Panc1 (cell line): Measurements from ENCODE around the gene SH3RF2. TPM values are rescaled to one million over a fixed set of nuclear protein-coding genes. Genes with fewer than 3 reads are reported as not detected.

ENCODE experiments used
- ATAC-seq: fragments of 200-7000 bp; cut with Tn5 transposase; 2 replicates; pipeline ENCODE4 v1.9.1; 2020; ENCODE audit warnings: mild to moderate bottlenecking, moderate library complexity
- BruUV-seq: library from RNA; stranded (reverse); fragments of 400-500 nt; replicated peaks from 2 replicates; lab custom pipeline; 2021; lab: Mats Ljungman, UMichigan
- CTCF ChIA-PET: fragments of 300-600 bp; sonication (Branson Sonifier 250); formaldehyde crosslinking; loops from one replicate; lab custom pipeline; 2022; ENCODE audit warnings: antibody characterized with exemption; lab: Charles Lee
- POLR2A ChIA-PET: fragments of 300-600 bp; sonication (Branson Sonifier 250); formaldehyde crosslinking; loops from one replicate; lab custom pipeline; 2022; ENCODE audit warnings: antibody characterized with exemption; lab: Charles Lee
- DNase-seq: peaks from one replicate; pipeline ENCODE4 v3.0.0-alpha.2; 2010; ENCODE audit warnings: low read depth, low spot score
- H3K27ac ChIP-seq: 2 replicates; pipeline ENCODE4 v1.5.1; 2011; ENCODE audit warnings: mild to moderate bottlenecking, low read length, inconsistent platforms
- H3K27me3 ChIP-seq: fragments of 200-500 bp; sonication (Bioruptor generic); 2 replicates; pipeline ENCODE4 v1.6.0; 2014; ENCODE audit warnings: low read length, inconsistent platforms; ENCODE audit not compliant: control insufficient read depth, insufficient read depth
- H3K36me3 ChIP-seq: fragments of 200-500 bp; sonication (Bioruptor generic); 2 replicates; pipeline ENCODE4 v1.5.1; 2014; ENCODE audit warnings: inconsistent platforms, mild to moderate bottlenecking, low read length, moderate library complexity; ENCODE audit not compliant: control insufficient read depth, insufficient read depth
- H3K4me1 ChIP-seq: 2 replicates; pipeline ENCODE4 v1.5.1; 2011; ENCODE audit warnings: inconsistent platforms, mild to moderate bottlenecking, low read length, moderate library complexity; ENCODE audit not compliant: control insufficient read depth, insufficient read depth
- H3K4me3 ChIP-seq, 2 experiments: 2 replicates each; pipeline ENCODE4 v1.5.1; 2011 to 2012; ENCODE audit warnings: low read depth in 2 of 2, low read length in 2 of 2, mild to moderate bottlenecking in 2 of 2, inconsistent platforms in 1 of 2, moderate library complexity in 1 of 2
- H3K9me3 ChIP-seq: fragments of 200-500 bp; sonication (Bioruptor generic); 2 replicates; pipeline ENCODE4 v1.5.1; 2014; ENCODE audit warnings: low read depth, mild to moderate bottlenecking, inconsistent platforms, low read length, moderate library complexity; ENCODE audit not compliant: control insufficient read depth, insufficient read depth
- CTCF ChIP-seq: fragments of 450-650 bp; IDR thresholded peaks from 2 replicates; pipeline ENCODE4 v1.5.1; 2017; ENCODE audit warnings: mild to moderate bottlenecking
- POLR2AphosphoS5 ChIP-seq: IDR thresholded peaks from 2 replicates; pipeline ENCODE4 v1.6.1; 2012; ENCODE audit warnings: mild to moderate bottlenecking, low read depth, low read length, moderate library complexity
- SIN3A ChIP-seq: IDR thresholded peaks from 2 replicates; pipeline ENCODE4 v1.6.1; 2012; ENCODE audit warnings: low read depth, mild to moderate bottlenecking, low read length, moderate library complexity, borderline replicate concordance; ENCODE audit not compliant: insufficient read depth
- TCF7L2 ChIP-seq: IDR thresholded peaks from 2 replicates; pipeline ENCODE4 v1.6.1; 2011; ENCODE audit warnings: mild to moderate bottlenecking, low read depth, low read length, inconsistent platforms
- in situ Hi-C: cut with HindIII; loops from 2 replicates; pipeline ENCODE4 v1.10.0; 2016; ENCODE audit warnings: low sequenced_read_pairs, low pct_unique_long_range_greater_than_20kb
- intact Hi-C: fragments of 100-400 bp; cut with micrococcal nuclease; formaldehyde crosslinking; loops from one replicate; pipeline ENCODE4 v1.10.0; 2022; ENCODE audit not compliant: unreplicated experiment
- total RNA-seq: library from RNA; stranded (reverse); gene quantifications from one replicate; pipeline ENCODE4 v1.2.1, GENCODE V29; 2021; ENCODE audit not compliant: unreplicated experiment
- TF ChIP-seq, protein P1 (sequence below), 2 experiments: IDR thresholded peaks; 2 replicates each; pipeline ENCODE4 v1.6.1; 2011 to 2012; ENCODE audit warnings: low read depth in 2 of 2, control low read depth in 1 of 2, low read length in 1 of 2, mild to moderate bottlenecking in 1 of 2, moderate library complexity in 1 of 2; ENCODE audit not compliant: insufficient read depth in 1 of 2

The SH3RF2 gene
- total RNA-seq, 1 experiment from 2014 or later = 23.1 TPM

- ATAC-seq (no peak), DNase-seq (no peak)
- intact Hi-C loops (no loop called here), in situ Hi-C loops (no loop called here)
- TF ChIP-seq CTCF = no peak
- TF ChIP-seq, protein P1, sequence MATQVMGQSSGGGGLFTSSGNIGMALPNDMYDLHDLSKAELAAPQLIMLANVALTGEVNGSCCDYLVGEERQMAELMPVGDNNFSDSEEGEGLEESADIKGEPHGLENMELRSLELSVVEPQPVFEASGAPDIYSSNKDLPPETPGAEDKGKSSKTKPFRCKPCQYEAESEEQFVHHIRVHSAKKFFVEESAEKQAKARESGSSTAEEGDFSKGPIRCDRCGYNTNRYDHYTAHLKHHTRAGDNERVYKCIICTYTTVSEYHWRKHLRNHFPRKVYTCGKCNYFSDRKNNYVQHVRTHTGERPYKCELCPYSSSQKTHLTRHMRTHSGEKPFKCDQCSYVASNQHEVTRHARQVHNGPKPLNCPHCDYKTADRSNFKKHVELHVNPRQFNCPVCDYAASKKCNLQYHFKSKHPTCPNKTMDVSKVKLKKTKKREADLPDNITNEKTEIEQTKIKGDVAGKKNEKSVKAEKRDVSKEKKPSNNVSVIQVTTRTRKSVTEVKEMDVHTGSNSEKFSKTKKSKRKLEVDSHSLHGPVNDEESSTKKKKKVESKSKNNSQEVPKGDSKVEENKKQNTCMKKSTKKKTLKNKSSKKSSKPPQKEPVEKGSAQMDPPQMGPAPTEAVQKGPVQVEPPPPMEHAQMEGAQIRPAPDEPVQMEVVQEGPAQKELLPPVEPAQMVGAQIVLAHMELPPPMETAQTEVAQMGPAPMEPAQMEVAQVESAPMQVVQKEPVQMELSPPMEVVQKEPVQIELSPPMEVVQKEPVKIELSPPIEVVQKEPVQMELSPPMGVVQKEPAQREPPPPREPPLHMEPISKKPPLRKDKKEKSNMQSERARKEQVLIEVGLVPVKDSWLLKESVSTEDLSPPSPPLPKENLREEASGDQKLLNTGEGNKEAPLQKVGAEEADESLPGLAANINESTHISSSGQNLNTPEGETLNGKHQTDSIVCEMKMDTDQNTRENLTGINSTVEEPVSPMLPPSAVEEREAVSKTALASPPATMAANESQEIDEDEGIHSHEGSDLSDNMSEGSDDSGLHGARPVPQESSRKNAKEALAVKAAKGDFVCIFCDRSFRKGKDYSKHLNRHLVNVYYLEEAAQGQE (IDR thresholded peaks at IDR 0.05; ENCODE audit: insufficient read depth in 1 of 2, low read depth in 2 of 2, low read length in 1 of 2) = no peak
- no peak for TF ChIP-seq SIN3A
- no peak for TF ChIP-seq POLR2AphosphoS5
- TF ChIP-seq TCF7L2 = no peak
- Histone ChIP-seq H3K4me1 (peaks cover 7% of the 10 kb centered on the region; the same call in 1 of the 2 replicates), H3K27ac (no peak overlapping the region), H3K4me3 (no peak overlapping the region), H3K9me3 (no peaks in the 10 kb centered on the region), H3K27me3 (no peaks in the 10 kb centered on the region), H3K36me3 (no peaks in the 10 kb centered on the region)
- no TSS peak for BruUV-seq
- ChIA-PET POLR2A (no interaction called here), CTCF (no interaction called here)
These were observed 103.0 kb downstream of the SH3RF2 start for GRCh38 chr5:146039420-146039819.

- TF ChIP-seq TCF7L2 (no peak), CTCF (no peak), SIN3A (no peak), POLR2AphosphoS5 (no peak)
- TF ChIP-seq, protein P1 (IDR thresholded peaks at IDR 0.05; ENCODE audit: insufficient read depth in 1 of 2, low read depth in 2 of 2, low read length in 1 of 2) = no peak
- H3K4me1 ChIP-seq = peaks cover 7% of the 10 kb centered on the region; the same call in 1 of the 2 replicates
- H3K9me3 ChIP-seq = no peaks in the 10 kb centered on the region
- ChIA-PET CTCF (interaction anchor here (0.6 to 1.3 kb wide), 4 partner anchors 132 to 1390 kb away, joined by 3 read pairs; no protein-coding TSS in a partner anchor), POLR2A (no interaction called here)
- H3K27me3 ChIP-seq = no peaks in the 10 kb centered on the region
- intact Hi-C loops (loop anchor here (10.0 kb wide), 1 partner anchor 96 kb away; no protein-coding TSS in a partner anchor), in situ Hi-C loops (no loop called here)
- no peak overlapping the region for H3K4me3 ChIP-seq
- no TSS peak for BruUV-seq
- DNase-seq (no peak), ATAC-seq (no peak)
- no peak overlapping the region for H3K27ac ChIP-seq
- H3K36me3 ChIP-seq = no peaks in the 10 kb centered on the region
These were observed 104.1 kb downstream of the SH3RF2 start for GRCh38 chr5:146040527-146040926.
